HG02852 (cell line): ENCODE measurements around the gene ME3.

Experiments used
- ATAC-seq: cut with Tn5 transposase; IDR thresholded peaks from one replicate; pipeline ENCODE4 v1.9.1; 2021; ENCODE audit warnings: mild to moderate bottlenecking, moderate library complexity; ENCODE audit not compliant: unreplicated experiment

Gene ME3

GRCh38 chr11:86693518-86693917 is 21.1 kb upstream of the ME3 start:
- no peak for ATAC-seq

GRCh38 chr11:86692746-86693145 is 20.3 kb upstream of the ME3 start:
- no peak for ATAC-seq

- ATAC-seq = no peak
Observed at GRCh38 chr11:86692317-86692716, 19.9 kb upstream of the ME3 start.

GRCh38 chr11:86688398-86689179 is 16.2 kb upstream of the ME3 start:
- peak; percentile 91 for ATAC-seq

GRCh38 chr11:86687185-86687778 is 14.9 kb upstream of the ME3 start:
- no peak for ATAC-seq

GRCh38 chr11:86686531-86686930 is 14.1 kb upstream of the ME3 start:
- no peak for ATAC-seq

GRCh38 chr11:86681483-86681756 is 9.0 kb upstream of the ME3 start:
- ATAC-seq = no peak

GRCh38 chr11:86680716-86681482 is 8.5 kb upstream of the ME3 start:
- no peak for ATAC-seq

GRCh38 chr11:86678823-86679222 is 6.4 kb upstream of the ME3 start:
- ATAC-seq = no peak

- ATAC-seq = no peak
Observed at GRCh38 chr11:86678296-86678695, 5.9 kb upstream of the ME3 start.

GRCh38 chr11:86676533-86677154 is 4.2 kb upstream of the ME3 start:
- no peak for ATAC-seq

GRCh38 chr11:86676010-86676409 is 3.6 kb upstream of the ME3 start:
- no peak for ATAC-seq

- ATAC-seq = no peak
Observed at GRCh38 chr11:86675017-86675416, 2.6 kb upstream of the ME3 start.

GRCh38 chr11:86673872-86674750 is 1.7 kb upstream of the ME3 start:
- ATAC-seq = no peak

GRCh38 chr11:86673055-86673843 is 833 bp upstream of the ME3 start:
- ATAC-seq = no peak

- peak; percentile 11 for ATAC-seq
Observed at GRCh38 chr11:86671531-86672006, 847 bp downstream of the ME3 start.

- ATAC-seq = no peak
Observed at GRCh38 chr11:86670911-86671310, 1.5 kb downstream of the ME3 start.

- no peak for ATAC-seq
Observed at GRCh38 chr11:86670181-86670580, 2.2 kb downstream of the ME3 start.

- no peak for ATAC-seq
Observed at GRCh38 chr11:86669424-86669823, 3.0 kb downstream of the ME3 start.

GRCh38 chr11:86668929-86669328 is 3.5 kb downstream of the ME3 start:
- ATAC-seq = no peak
